ENCODE results near the gene DAAM1. TPM values are rescaled to one million over a fixed set of nuclear protein-coding genes. Genes with fewer than 3 reads are reported as not detected.

Gene DAAM1
- total RNA-seq, 1 experiment from 2014 or later, result 30.4 TPM

DNA sequence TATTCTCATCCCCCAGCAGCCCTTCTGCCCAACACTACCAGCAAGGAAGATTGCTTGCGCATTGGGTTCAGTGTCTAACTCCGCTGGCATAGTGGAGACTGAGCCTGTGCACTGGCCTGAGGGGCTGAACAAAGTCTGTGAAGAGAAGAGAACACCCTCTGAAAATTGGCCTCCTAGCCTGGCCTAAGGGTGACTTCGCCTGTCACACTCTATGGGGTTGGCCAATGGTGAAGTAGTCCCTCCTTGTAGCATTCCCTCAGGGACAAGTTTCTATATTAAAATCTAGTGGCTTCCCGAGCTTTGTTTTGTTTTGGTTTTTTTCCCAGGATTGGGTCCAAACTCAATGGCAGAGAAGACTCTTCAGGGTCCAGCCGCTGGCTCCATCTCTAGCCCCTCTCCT lies 49.1 kb upstream of the DAAM1 start:
- CTCF ChIA-PET, result no interaction called here
- no peaks in the 10 kb centered on the region for H3K4me1 Mint-ChIP-seq
- TF ChIP-seq CREM (CRISPR knock-in tag; IDR thresholded peaks at IDR 0.05), result no peak
- TF ChIP-seq, protein P1, sequence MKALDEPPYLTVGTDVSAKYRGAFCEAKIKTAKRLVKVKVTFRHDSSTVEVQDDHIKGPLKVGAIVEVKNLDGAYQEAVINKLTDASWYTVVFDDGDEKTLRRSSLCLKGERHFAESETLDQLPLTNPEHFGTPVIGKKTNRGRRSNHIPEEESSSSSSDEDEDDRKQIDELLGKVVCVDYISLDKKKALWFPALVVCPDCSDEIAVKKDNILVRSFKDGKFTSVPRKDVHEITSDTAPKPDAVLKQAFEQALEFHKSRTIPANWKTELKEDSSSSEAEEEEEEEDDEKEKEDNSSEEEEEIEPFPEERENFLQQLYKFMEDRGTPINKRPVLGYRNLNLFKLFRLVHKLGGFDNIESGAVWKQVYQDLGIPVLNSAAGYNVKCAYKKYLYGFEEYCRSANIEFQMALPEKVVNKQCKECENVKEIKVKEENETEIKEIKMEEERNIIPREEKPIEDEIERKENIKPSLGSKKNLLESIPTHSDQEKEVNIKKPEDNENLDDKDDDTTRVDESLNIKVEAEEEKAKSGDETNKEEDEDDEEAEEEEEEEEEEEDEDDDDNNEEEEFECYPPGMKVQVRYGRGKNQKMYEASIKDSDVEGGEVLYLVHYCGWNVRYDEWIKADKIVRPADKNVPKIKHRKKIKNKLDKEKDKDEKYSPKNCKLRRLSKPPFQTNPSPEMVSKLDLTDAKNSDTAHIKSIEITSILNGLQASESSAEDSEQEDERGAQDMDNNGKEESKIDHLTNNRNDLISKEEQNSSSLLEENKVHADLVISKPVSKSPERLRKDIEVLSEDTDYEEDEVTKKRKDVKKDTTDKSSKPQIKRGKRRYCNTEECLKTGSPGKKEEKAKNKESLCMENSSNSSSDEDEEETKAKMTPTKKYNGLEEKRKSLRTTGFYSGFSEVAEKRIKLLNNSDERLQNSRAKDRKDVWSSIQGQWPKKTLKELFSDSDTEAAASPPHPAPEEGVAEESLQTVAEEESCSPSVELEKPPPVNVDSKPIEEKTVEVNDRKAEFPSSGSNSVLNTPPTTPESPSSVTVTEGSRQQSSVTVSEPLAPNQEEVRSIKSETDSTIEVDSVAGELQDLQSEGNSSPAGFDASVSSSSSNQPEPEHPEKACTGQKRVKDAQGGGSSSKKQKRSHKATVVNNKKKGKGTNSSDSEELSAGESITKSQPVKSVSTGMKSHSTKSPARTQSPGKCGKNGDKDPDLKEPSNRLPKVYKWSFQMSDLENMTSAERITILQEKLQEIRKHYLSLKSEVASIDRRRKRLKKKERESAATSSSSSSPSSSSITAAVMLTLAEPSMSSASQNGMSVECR (CRISPR knock-in tag; IDR thresholded peaks at IDR 0.05; ENCODE audit: borderline replicate concordance), result no peak
- TF ChIP-seq, protein P2, sequence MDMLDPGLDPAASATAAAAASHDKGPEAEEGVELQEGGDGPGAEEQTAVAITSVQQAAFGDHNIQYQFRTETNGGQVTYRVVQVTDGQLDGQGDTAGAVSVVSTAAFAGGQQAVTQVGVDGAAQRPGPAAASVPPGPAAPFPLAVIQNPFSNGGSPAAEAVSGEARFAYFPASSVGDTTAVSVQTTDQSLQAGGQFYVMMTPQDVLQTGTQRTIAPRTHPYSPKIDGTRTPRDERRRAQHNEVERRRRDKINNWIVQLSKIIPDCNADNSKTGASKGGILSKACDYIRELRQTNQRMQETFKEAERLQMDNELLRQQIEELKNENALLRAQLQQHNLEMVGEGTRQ (CRISPR knock-in tag; IDR thresholded peaks at IDR 0.05), result no peak
- TF ChIP-seq, protein P3, sequence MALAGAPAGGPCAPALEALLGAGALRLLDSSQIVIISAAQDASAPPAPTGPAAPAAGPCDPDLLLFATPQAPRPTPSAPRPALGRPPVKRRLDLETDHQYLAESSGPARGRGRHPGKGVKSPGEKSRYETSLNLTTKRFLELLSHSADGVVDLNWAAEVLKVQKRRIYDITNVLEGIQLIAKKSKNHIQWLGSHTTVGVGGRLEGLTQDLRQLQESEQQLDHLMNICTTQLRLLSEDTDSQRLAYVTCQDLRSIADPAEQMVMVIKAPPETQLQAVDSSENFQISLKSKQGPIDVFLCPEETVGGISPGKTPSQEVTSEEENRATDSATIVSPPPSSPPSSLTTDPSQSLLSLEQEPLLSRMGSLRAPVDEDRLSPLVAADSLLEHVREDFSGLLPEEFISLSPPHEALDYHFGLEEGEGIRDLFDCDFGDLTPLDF (CRISPR knock-in tag; IDR thresholded peaks at IDR 0.05), result no peak
- TF ChIP-seq, protein P4, sequence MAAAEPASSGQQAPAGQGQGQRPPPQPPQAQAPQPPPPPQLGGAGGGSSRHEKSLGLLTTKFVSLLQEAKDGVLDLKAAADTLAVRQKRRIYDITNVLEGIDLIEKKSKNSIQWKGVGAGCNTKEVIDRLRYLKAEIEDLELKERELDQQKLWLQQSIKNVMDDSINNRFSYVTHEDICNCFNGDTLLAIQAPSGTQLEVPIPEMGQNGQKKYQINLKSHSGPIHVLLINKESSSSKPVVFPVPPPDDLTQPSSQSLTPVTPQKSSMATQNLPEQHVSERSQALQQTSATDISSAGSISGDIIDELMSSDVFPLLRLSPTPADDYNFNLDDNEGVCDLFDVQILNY (CRISPR knock-in tag; IDR thresholded peaks at IDR 0.05), result no peak
- no peak for TF ChIP-seq JAZF1 (CRISPR knock-in tag; IDR thresholded peaks at IDR 0.05)
- no peak for TF ChIP-seq GRHL2 (CRISPR knock-in tag; IDR thresholded peaks at IDR 0.05; ENCODE audit: insufficient replicate concordance, severe bottlenecking)
- TF ChIP-seq, protein P5, sequence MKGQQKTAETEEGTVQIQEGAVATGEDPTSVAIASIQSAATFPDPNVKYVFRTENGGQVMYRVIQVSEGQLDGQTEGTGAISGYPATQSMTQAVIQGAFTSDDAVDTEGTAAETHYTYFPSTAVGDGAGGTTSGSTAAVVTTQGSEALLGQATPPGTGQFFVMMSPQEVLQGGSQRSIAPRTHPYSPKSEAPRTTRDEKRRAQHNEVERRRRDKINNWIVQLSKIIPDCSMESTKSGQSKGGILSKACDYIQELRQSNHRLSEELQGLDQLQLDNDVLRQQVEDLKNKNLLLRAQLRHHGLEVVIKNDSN (CRISPR knock-in tag; IDR thresholded peaks at IDR 0.05), result no peak
- TF ChIP-seq ZNF396 (CRISPR knock-in tag; IDR thresholded peaks at IDR 0.05; ENCODE audit: borderline replicate concordance), result no peak
- TF ChIP-seq, protein P6, sequence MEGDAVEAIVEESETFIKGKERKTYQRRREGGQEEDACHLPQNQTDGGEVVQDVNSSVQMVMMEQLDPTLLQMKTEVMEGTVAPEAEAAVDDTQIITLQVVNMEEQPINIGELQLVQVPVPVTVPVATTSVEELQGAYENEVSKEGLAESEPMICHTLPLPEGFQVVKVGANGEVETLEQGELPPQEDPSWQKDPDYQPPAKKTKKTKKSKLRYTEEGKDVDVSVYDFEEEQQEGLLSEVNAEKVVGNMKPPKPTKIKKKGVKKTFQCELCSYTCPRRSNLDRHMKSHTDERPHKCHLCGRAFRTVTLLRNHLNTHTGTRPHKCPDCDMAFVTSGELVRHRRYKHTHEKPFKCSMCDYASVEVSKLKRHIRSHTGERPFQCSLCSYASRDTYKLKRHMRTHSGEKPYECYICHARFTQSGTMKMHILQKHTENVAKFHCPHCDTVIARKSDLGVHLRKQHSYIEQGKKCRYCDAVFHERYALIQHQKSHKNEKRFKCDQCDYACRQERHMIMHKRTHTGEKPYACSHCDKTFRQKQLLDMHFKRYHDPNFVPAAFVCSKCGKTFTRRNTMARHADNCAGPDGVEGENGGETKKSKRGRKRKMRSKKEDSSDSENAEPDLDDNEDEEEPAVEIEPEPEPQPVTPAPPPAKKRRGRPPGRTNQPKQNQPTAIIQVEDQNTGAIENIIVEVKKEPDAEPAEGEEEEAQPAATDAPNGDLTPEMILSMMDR (IDR thresholded peaks at IDR 0.05), result no peak
- TF ChIP-seq, protein P7, sequence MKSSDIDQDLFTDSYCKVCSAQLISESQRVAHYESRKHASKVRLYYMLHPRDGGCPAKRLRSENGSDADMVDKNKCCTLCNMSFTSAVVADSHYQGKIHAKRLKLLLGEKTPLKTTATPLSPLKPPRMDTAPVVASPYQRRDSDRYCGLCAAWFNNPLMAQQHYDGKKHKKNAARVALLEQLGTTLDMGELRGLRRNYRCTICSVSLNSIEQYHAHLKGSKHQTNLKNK (CRISPR knock-in tag; IDR thresholded peaks at IDR 0.05), result no peak
- TF ChIP-seq NFE2L1 (CRISPR knock-in tag; IDR thresholded peaks at IDR 0.05), result no peak
- TF ChIP-seq, protein P8, sequence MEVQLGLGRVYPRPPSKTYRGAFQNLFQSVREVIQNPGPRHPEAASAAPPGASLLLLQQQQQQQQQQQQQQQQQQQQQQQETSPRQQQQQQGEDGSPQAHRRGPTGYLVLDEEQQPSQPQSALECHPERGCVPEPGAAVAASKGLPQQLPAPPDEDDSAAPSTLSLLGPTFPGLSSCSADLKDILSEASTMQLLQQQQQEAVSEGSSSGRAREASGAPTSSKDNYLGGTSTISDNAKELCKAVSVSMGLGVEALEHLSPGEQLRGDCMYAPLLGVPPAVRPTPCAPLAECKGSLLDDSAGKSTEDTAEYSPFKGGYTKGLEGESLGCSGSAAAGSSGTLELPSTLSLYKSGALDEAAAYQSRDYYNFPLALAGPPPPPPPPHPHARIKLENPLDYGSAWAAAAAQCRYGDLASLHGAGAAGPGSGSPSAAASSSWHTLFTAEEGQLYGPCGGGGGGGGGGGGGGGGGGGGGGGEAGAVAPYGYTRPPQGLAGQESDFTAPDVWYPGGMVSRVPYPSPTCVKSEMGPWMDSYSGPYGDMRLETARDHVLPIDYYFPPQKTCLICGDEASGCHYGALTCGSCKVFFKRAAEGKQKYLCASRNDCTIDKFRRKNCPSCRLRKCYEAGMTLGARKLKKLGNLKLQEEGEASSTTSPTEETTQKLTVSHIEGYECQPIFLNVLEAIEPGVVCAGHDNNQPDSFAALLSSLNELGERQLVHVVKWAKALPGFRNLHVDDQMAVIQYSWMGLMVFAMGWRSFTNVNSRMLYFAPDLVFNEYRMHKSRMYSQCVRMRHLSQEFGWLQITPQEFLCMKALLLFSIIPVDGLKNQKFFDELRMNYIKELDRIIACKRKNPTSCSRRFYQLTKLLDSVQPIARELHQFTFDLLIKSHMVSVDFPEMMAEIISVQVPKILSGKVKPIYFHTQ (CRISPR knock-in tag; IDR thresholded peaks at IDR 0.05), result no peak
- TF ChIP-seq ZNF121 (CRISPR knock-in tag; IDR thresholded peaks at IDR 0.05), result no peak
- TF ChIP-seq PRRX2 (CRISPR knock-in tag; IDR thresholded peaks at IDR 0.05), result no peak

More for the DNA sequence above, 49.1 kb upstream of the DAAM1 start:
- DNase-seq (ENCODE audit: low spot score) (no peak), ATAC-seq (no peak)
- Mint-ChIP-seq H3K4me3 (no peak overlapping the region), H3K27me3 (ENCODE audit: low read depth) (no peaks in the 10 kb centered on the region), H3K36me3 (no peaks in the 10 kb centered on the region), H3K9me3 (no peaks in the 10 kb centered on the region), H3K27ac (no peak overlapping the region)
- POLR2A ChIA-PET, result no interaction called here
